Trophoblast cell (in vitro differentiated cells and primary cell): ENCODE data around the gene SH3BP4.

Experiments used
- DNase-seq, 2 donors: peaks; one replicate each; pipeline ENCODE4 v3.0.0-alpha.2; 2016
- H2AFZ ChIP-seq: 2 replicates; pipeline ENCODE4 v1.6.1; 2013; ENCODE audit warnings: low read length, moderate library complexity, mild to moderate bottlenecking; ENCODE audit not compliant: insufficient read depth, poor library complexity
- H2AK5ac ChIP-seq: 2 replicates; pipeline ENCODE4 v1.6.1; 2013; ENCODE audit warnings: mild to moderate bottlenecking, low read length
- H2BK120ac ChIP-seq: 2 replicates; pipeline ENCODE4 v1.6.1; 2013; ENCODE audit warnings: low read length, mild to moderate bottlenecking, moderate library complexity; ENCODE audit not compliant: insufficient read depth, poor library complexity
- H2BK12ac ChIP-seq: 2 replicates; pipeline ENCODE4 v1.6.1; 2013; ENCODE audit warnings: mild to moderate bottlenecking, low read length, moderate library complexity
- H2BK5ac ChIP-seq: 2 replicates; pipeline ENCODE4 v1.6.1; 2013; ENCODE audit warnings: low read length, low read depth, moderate library complexity, mild to moderate bottlenecking; ENCODE audit not compliant: poor library complexity
- H3K14ac ChIP-seq: 2 replicates; pipeline ENCODE4 v1.6.1; 2013; ENCODE audit warnings: mild to moderate bottlenecking, low read length
- H3K18ac ChIP-seq: 2 replicates; pipeline ENCODE4 v1.6.1; 2013; ENCODE audit warnings: mild to moderate bottlenecking, low read length
- H3K23ac ChIP-seq: 2 replicates; pipeline ENCODE4 v1.6.1; 2013; ENCODE audit warnings: low read length
- H3K27ac ChIP-seq: 2 replicates; pipeline ENCODE4 v1.5.1; 2013; ENCODE audit warnings: low read depth, mild to moderate bottlenecking, inconsistent platforms, low read length, moderate library complexity
- H3K27me3 ChIP-seq: 2 replicates; pipeline ENCODE4 v1.6.1; 2013; ENCODE audit warnings: inconsistent platforms, mild to moderate bottlenecking, low read length, moderate library complexity; ENCODE audit not compliant: insufficient read depth
- H3K36me3 ChIP-seq, 2 experiments: 1 replicate in 1 of 2; 2 replicates in 1 of 2; pipeline ENCODE4 v1.6.1; 2013; ENCODE audit warnings: low read length in 2 of 2, mild to moderate bottlenecking in 2 of 2, moderate library complexity in 1 of 2; ENCODE audit not compliant: insufficient read depth in 2 of 2, control insufficient read depth in 1 of 2
- H3K4ac ChIP-seq: 2 replicates; pipeline ENCODE4 v1.6.1; 2013; ENCODE audit warnings: low read depth, mild to moderate bottlenecking, low read length, moderate library complexity
- H3K4me1 ChIP-seq, 2 experiments: 1 replicate in 1 of 2; 2 replicates in 1 of 2; pipeline ENCODE4 v1.6.1; 2013; ENCODE audit warnings: low read length in 2 of 2, mild to moderate bottlenecking in 2 of 2, moderate library complexity in 1 of 2; ENCODE audit not compliant: insufficient read depth in 2 of 2, control insufficient read depth in 1 of 2
- H3K4me2 ChIP-seq: 2 replicates; pipeline ENCODE4 v1.6.1; 2013; ENCODE audit warnings: inconsistent platforms, mild to moderate bottlenecking, low read length, moderate library complexity
- H3K4me3 ChIP-seq: 2 replicates; pipeline ENCODE4 v1.5.1; 2013; ENCODE audit warnings: mild to moderate bottlenecking, low read depth, low read length, inconsistent platforms
- H3K79me1 ChIP-seq: one replicate; pipeline ENCODE4 v1.6.1; 2013; ENCODE audit warnings: low read length
- H3K79me2 ChIP-seq: 2 replicates; pipeline ENCODE4 v1.6.1; 2013; ENCODE audit warnings: low read length, mild to moderate bottlenecking; ENCODE audit not compliant: control insufficient read depth, insufficient read depth, poor library complexity
- H3K9ac ChIP-seq: 2 replicates; pipeline ENCODE4 v1.6.1; 2013; ENCODE audit warnings: mild to moderate bottlenecking, low read length
- H3K9me3 ChIP-seq: 2 replicates; pipeline ENCODE4 v1.6.1; 2013; ENCODE audit warnings: low read depth, mild to moderate bottlenecking, control low read depth, inconsistent platforms, low read length; ENCODE audit not compliant: insufficient read depth
- H4K12ac ChIP-seq: 2 replicates; pipeline ENCODE4 v1.6.1; 2013; ENCODE audit warnings: low read depth, mild to moderate bottlenecking, low read length, moderate library complexity
- H4K8ac ChIP-seq: 2 replicates; pipeline ENCODE4 v1.6.1; 2013; ENCODE audit warnings: low read depth, mild to moderate bottlenecking, low read length, moderate library complexity
- H4K91ac ChIP-seq: one replicate; pipeline ENCODE4 v1.6.1; 2013; ENCODE audit warnings: low read depth, mild to moderate bottlenecking, low read length, moderate library complexity
- WGBS: extraction: QIAGEN DNeasy Blood & Tissue Kit; methylation state at CpG from one replicate; pipeline ENCODE4 v1.1.7; 2013; ENCODE audit warnings: missing lambda C conversion rate; ENCODE audit not compliant: insufficient read length, insufficient coverage; ENCODE audit errors: extremely low coverage; 5-methylcytosine and 5-hydroxymethylcytosine counted together

Gene SH3BP4

DNA sequence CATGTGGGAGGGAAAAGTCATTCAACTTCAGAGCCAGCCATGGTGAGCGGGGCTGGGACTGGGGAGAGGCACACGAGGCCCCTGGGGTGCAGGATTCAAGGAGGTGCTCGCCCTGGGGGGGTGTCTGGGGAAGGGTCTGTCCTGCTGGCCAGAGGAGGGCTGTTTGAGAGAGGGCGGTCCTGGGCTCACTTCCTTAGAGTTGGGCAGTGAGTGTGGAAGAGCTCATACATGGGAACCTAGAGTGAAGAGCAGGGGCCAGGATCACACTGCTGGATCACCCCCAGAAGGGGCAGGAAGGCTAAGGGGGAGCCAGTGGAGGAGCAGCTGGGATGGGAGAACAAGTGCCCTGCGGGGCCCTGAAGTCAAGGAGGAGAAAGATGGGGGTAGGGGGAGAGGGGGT, 6.5 kb downstream of the SH3BP4 start:
- Histone ChIP-seq H3K4me1 (peaks cover 7 to 25% of the 10 kb centered on the region in 2 experiments), H3K9me3 (no peaks in the 10 kb centered on the region)

DNA sequence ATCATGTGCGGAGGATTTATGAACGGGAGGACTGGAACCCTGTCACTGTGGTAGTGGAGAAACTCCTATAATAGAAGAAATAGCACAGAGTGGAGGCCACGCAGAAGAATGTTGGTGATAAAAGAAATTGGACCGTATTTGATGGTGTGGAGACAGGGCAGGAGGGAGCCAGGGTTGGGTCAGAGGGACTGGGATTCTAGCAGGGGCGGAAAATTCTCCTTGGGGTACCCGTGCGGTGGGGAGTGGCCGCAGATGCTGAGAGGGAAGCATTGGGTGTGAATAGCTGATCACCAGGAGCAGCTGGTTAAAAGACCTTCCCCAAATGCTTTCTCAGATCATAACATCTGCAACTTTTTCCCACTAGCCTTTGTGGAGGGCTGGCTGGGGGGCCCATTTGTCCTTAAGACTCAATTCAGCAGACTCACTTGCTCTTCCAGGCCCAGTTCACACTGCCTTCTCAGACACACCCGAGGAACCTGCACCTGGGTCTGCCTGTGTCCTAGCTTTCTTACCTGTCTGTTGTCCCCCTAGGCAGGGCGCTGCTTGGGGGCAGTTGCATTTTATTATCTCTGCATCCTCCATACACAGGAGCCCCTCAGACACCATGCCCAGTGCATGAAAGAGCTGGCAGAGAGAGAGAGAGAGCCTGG, 7.1 kb downstream of the SH3BP4 start:
- H3K4me2 ChIP-seq = no peak overlapping the region
- H3K9ac ChIP-seq = no peak overlapping the region
- H3K27me3 ChIP-seq = no peaks in the 10 kb centered on the region
- no CpG with 5 or more reads among the region's 10 CpGs for WGBS
- H3K4ac ChIP-seq = peak overlapping the region; percentile 3
- no peak overlapping the region for H3K14ac ChIP-seq
- no peak overlapping the region for H2AFZ ChIP-seq
- H3K36me3 ChIP-seq = peaks cover 0 to 6% of the 10 kb centered on the region in 2 experiments
- H4K91ac ChIP-seq = no peak overlapping the region
- H4K8ac ChIP-seq = no peak overlapping the region
- peaks cover 11 to 28% of the 10 kb centered on the region in 2 experiments for H3K4me1 ChIP-seq
- no peak overlapping the region for H3K27ac ChIP-seq
- H3K9me3 ChIP-seq = no peaks in the 10 kb centered on the region
- no peak overlapping the region for H2BK12ac ChIP-seq
- no peak overlapping the region for H3K4me3 ChIP-seq
- no peaks in the 10 kb centered on the region for H3K79me1 ChIP-seq
- H3K18ac ChIP-seq = no peak overlapping the region
- no peak for DNase-seq
- H4K12ac ChIP-seq = no peak overlapping the region
- H2BK5ac ChIP-seq = no peak overlapping the region
- peaks cover 18% of the 10 kb centered on the region for H3K79me2 ChIP-seq
- no peak overlapping the region for H3K23ac ChIP-seq
- no peak overlapping the region for H2AK5ac ChIP-seq
- H2BK120ac ChIP-seq = no peak overlapping the region

More for the DNA sequence above, 6.5 kb downstream of the SH3BP4 start:
- Histone ChIP-seq H2AK5ac (no peak overlapping the region), H3K4me2 (no peak overlapping the region), H2BK5ac (no peak overlapping the region), H3K36me3 (peaks cover 0 to 6% of the 10 kb centered on the region in 2 experiments), H4K12ac (no peak overlapping the region), H2AFZ (no peak overlapping the region), H3K27ac (no peak overlapping the region), H3K4me3 (no peak overlapping the region), H3K23ac (no peak overlapping the region), H3K9ac (no peak overlapping the region), H3K14ac (no peak overlapping the region), H4K8ac (no peak overlapping the region), H3K18ac (no peak overlapping the region), H3K79me2 (peaks cover 17% of the 10 kb centered on the region), H4K91ac (no peak overlapping the region), H3K27me3 (no peaks in the 10 kb centered on the region), H2BK12ac (no peak overlapping the region), H3K79me1 (peaks cover 2% of the 10 kb centered on the region), H2BK120ac (no peak overlapping the region), H3K4ac (peak overlapping the region; percentile 3)
- no peak for DNase-seq
- WGBS = no CpG with 5 or more reads among the region's 5 CpGs

DNA sequence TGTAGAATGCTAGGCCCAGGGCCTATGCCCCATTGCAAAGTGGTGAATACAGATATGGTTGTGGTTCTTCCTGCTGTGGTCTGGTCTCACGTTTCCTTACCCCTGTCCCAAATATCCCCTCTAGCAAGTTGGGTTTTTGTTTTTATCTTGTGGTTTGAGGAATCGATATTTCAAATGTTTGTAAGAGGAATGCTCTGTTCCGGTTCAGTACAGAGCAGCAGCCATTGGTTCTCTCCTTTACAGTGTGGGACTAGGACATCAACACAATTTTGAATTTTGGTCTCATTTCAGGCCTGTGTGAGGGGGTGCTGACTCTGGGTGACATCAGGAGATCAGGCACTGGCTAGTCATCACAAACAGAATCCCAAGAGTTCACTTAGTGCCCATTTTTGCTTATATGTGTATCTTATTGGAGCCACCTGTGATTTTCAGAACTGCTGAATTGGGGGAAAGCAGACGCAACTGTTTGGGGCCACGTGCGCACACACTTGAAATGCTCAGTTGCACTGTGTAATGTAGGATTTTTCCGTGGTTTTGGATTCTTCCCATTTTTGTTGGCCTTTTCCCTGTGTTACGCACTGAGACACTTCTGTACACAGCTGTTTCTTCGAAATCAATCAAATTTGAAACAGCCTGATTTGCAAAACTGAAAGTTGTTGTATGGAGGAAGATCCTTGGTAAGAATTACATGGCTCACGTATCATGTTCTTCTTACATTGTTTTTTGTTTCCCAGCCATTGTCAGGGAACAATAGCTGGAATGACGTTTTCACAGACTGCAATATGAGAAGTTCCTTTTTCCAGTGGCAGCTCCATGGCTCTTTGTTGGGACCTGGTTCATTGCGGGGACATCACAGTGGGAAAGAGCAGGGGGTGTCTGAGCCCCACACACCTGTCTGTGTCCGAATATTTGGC, 8.6 kb downstream of the SH3BP4 start:
- Histone ChIP-seq H3K23ac (no peak overlapping the region), H3K9ac (no peak overlapping the region), H3K9me3 (no peaks in the 10 kb centered on the region), H4K12ac (no peak overlapping the region), H3K79me2 (peaks cover 18% of the 10 kb centered on the region), H3K36me3 (peaks cover 0 to 6% of the 10 kb centered on the region in 2 experiments), H2BK12ac (no peak overlapping the region), H4K91ac (no peak overlapping the region), H3K4ac (peak overlapping the region; percentile 19), H2BK120ac (no peak overlapping the region), H3K4me3 (no peak overlapping the region), H2BK5ac (no peak overlapping the region), H2AK5ac (no peak overlapping the region), H3K18ac (no peak overlapping the region), H3K27ac (no peak overlapping the region), H4K8ac (no peak overlapping the region), H3K4me2 (no peak overlapping the region), H3K27me3 (no peaks in the 10 kb centered on the region), H3K79me1 (no peaks in the 10 kb centered on the region), H3K14ac (no peak overlapping the region), H3K4me1 (peaks cover 16 to 27% of the 10 kb centered on the region in 2 experiments), H2AFZ (no peak overlapping the region)
- no peak for DNase-seq
- no CpG with 5 or more reads among the region's 13 CpGs for WGBS

DNA sequence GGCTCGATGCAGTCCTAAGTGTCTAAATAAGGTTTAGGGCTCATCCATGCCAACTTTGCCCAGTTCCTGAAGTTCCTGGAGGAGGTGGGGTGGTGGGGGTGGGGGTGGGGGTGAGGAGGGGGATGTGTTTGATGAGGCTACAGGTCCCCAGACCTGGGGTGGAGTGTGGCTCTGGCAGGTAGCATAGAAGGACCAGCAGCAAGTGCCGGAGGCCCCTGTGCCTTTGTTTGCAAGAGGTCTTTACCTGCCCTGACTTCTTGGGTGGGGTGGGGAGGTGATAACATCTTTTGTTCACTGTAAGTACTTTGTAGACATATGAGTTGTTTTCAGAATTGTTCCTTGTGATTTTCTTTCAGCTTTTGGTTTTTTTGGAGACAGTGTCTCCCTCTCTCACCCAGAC, 10.0 kb downstream of the SH3BP4 start:
- no peaks in the 10 kb centered on the region for H3K79me1 ChIP-seq
- no CpG with 5 or more reads among the region's 2 CpGs for WGBS
- no peak for DNase-seq

More for the DNA sequence above, 10.0 kb downstream of the SH3BP4 start:
- Histone ChIP-seq H3K23ac (no peak overlapping the region), H2AFZ (no peak overlapping the region), H4K12ac (no peak overlapping the region), H4K91ac (no peak overlapping the region), H3K9ac (no peak overlapping the region), H3K4me1 (peaks cover 16 to 29% of the 10 kb centered on the region in 2 experiments), H3K36me3 (peaks cover 0 to 2% of the 10 kb centered on the region in 2 experiments), H2BK5ac (no peak overlapping the region), H3K4me2 (no peak overlapping the region), H3K14ac (no peak overlapping the region), H2BK12ac (no peak overlapping the region), H3K9me3 (no peaks in the 10 kb centered on the region), H3K18ac (no peak overlapping the region), H2AK5ac (no peak overlapping the region), H3K4me3 (no peak overlapping the region), H3K4ac (peak overlapping the region; percentile 1), H3K27me3 (no peaks in the 10 kb centered on the region), H3K27ac (no peak overlapping the region), H3K79me2 (peaks cover 14% of the 10 kb centered on the region), H4K8ac (no peak overlapping the region), H2BK120ac (no peak overlapping the region)
